Measurements from ENCODE around the gene ATP8B4.

- TF ChIP-seq CTCF (IDR thresholded peaks at IDR 0.05) (no peak), POLR2AphosphoS5 (IDR thresholded peaks at IDR 0.05; ENCODE audit: insufficient read depth in 1 of 2, low read depth in 1 of 2) (no peak)
Measured at GRCh38 chr15:50148362-50148963, 29.4 kb upstream of the ATP8B4 start.
